A549 (cell line): ENCODE results near the gene FANCC.

Source experiments
- CHD2 ChIP-seq: fragments of 150-350 bp; IDR thresholded peaks from 2 replicates; pipeline ENCODE4 v1.6.1; 2014; ENCODE audit warnings: low read length; ENCODE audit not compliant: partially characterized antibody
- CTCF ChIP-seq: fragments of >200 bp; sonication (Bioruptor Twin); formaldehyde crosslinking; IDR thresholded peaks from 3 replicates; pipeline ENCODE4 v1.5.1; 2016
- E2F6 ChIP-seq: IDR thresholded peaks from 2 replicates; pipeline ENCODE4 v1.6.1; 2012; ENCODE audit warnings: low read depth, borderline replicate concordance
- ESRRA ChIP-seq: fragments of 150-350 bp; IDR thresholded peaks from 2 replicates; pipeline ENCODE4 v1.6.1; 2014; ENCODE audit warnings: mild to moderate bottlenecking, low read length, borderline replicate concordance
- JUN ChIP-seq, 2 experiments: fragments of >200 bp; sonication (Bioruptor Twin); formaldehyde crosslinking; IDR thresholded peaks; 2 replicates in 1 of 2; 3 replicates in 1 of 2; pipeline ENCODE4 v1.6.1; 2016 to 2017
- MAZ ChIP-seq: fragments of 150-350 bp; IDR thresholded peaks from 2 replicates; pipeline ENCODE4 v1.6.1; 2014; ENCODE audit warnings: antibody characterized with exemption, low read depth, low read length, borderline replicate concordance
- NR3C1 ChIP-seq: fragments of >200 bp; sonication (Bioruptor Twin); formaldehyde crosslinking; IDR thresholded peaks from 3 replicates; pipeline ENCODE4 v1.6.1; 2017
- POLR2A ChIP-seq: IDR thresholded peaks from 2 replicates; pipeline ENCODE4 v1.6.1; 2012; ENCODE audit warnings: mild to moderate bottlenecking, low read length
- RAD21 ChIP-seq, 2 experiments: fragments of >200 bp in 1 of 2; sonication (Bioruptor Twin) in 1 of 2; formaldehyde crosslinking in 1 of 2; IDR thresholded peaks in 1 of 2; conservative IDR thresholded peaks in 1 of 2; 2 replicates in 1 of 2; 3 replicates in 1 of 2; pipeline ENCODE4 v1.6.1; 2012 to 2018; ENCODE audit warnings: inconsistent platforms in 1 of 2
- USF2 ChIP-seq: fragments of 450-650 bp; IDR thresholded peaks from 2 replicates; pipeline ENCODE4 v1.6.1; 2014; ENCODE audit warnings: antibody characterized with exemption
- ZFP36 ChIP-seq: fragments of 450-650 bp; IDR thresholded peaks from 2 replicates; pipeline ENCODE4 v1.6.1; 2014; ENCODE audit warnings: borderline replicate concordance; ENCODE audit not compliant: partially characterized antibody

GRCh38 chr9:95276395-95276954 is 41.0 kb downstream of the FANCC start:
- no peak for TF ChIP-seq CTCF
- TF ChIP-seq CHD2, result no peak
- TF ChIP-seq POLR2A, result no peak
- no peak for TF ChIP-seq JUN (IDR thresholded peaks at IDR 0.05)
- no peak for TF ChIP-seq ESRRA
- TF ChIP-seq USF2, result no peak
- no peak for TF ChIP-seq MAZ
- TF ChIP-seq E2F6, result no peak
- TF ChIP-seq RAD21 (conservative IDR thresholded peaks at IDR 0.05 in 1 of 2, IDR thresholded peaks at IDR 0.05 in 1 of 2), result no peak
- no peak for TF ChIP-seq ZFP36
- no peak for TF ChIP-seq NR3C1
